Peyer's patch (tissue), 4 donors: ENCODE data around the gene CLEC16A.

Experiments
- CTCF ChIP-seq, 6 experiments: fragments of 450-650 bp in 4 of 6; fragments of 200-600 bp in 2 of 6; sonication (generic) in 1 of 6; IDR thresholded peaks; one replicate each; pipeline ENCODE4 v1.5.1; 2017 to 2019; ENCODE audit warnings: antibody characterized with exemption in 6 of 6, mild to moderate bottlenecking in 3 of 6, moderate library complexity in 1 of 6
- POLR2A ChIP-seq, 2 donors: fragments of 450-650 bp; IDR thresholded peaks; one replicate each; pipeline ENCODE4 v1.5.1; 2017; ENCODE audit warnings: antibody characterized with exemption in 2 of 2, mild to moderate bottlenecking in 2 of 2, moderate library complexity in 2 of 2

DNA sequence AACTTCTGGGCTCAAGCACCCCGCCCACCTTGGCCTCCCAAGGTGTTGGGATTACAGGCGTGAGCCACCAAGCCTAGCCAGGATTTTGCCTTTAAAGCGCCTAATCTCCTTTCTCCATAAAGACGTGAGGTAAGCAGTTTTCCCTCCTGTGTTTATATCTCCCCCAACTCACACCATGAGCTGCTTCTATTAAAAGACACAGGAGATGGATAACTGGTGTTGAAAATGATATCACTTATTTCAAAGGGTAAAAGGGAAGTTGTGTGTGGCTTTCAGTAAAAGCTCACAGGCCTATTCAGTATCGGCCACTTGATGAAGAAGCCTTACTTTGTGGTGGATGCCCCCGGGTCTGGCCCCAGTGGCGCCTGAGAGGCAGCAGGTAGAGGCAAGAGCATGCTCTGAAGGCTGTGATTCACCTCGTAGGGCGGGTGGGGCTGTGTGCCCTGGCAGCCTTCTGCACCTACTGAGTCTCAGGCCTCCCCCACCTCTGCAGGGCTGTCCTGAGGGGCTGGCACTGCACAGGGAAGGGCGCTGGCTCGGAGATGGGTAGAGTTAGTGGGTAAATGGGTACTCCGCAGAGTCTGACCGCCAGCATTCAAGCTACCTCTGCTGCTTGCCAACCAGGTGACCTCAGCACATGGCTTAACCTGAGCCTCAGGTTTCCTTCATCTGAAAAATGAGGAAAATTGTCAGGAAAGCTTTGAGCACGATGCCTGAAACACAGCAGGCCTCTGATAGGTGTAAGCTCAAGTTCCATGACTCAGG is 146.8 kb downstream of the CLEC16A start:
- no peak for TF ChIP-seq CTCF (IDR thresholded peaks at IDR 0.05)
- TF ChIP-seq POLR2A (IDR thresholded peaks at IDR 0.05) = no peak
